HepG2 (cell line): ENCODE data around the gene NEDD8. TPM values are rescaled to one million over a fixed set of nuclear protein-coding genes. Genes with fewer than 3 reads are reported as not detected.

Source experiments
- ARNT2 ChIP-seq: sonication (generic); formaldehyde crosslinking; IDR thresholded peaks from 2 replicates; pipeline ENCODE4 v1.8.0; 2022; ENCODE audit warnings: mild to moderate bottlenecking, low read depth, missing genetic modification reagents, moderate library complexity
- HDAC2 ChIP-seq: sonication (generic); formaldehyde crosslinking; IDR thresholded peaks from 2 replicates; pipeline ENCODE4 v1.4.0; 2020; ENCODE audit warnings: missing genetic modification reagents
- HHEX ChIP-seq: IDR thresholded peaks from 2 replicates; pipeline ENCODE4 v1.6.1; 2016; ENCODE audit warnings: control low read depth
- HOXA9 ChIP-seq: sonication (generic); formaldehyde crosslinking; IDR thresholded peaks from 2 replicates; pipeline ENCODE4 v1.8.1; 2022; ENCODE audit warnings: missing genetic modification reagents, mild to moderate bottlenecking, moderate library complexity, borderline replicate concordance
- MIER3 ChIP-seq: IDR thresholded peaks from 2 replicates; pipeline ENCODE4 v1.6.1; 2016; ENCODE audit warnings: missing compliant biosample characterization, borderline replicate concordance
- ZFP36 ChIP-seq: fragments of 150-350 bp; IDR thresholded peaks from 2 replicates; pipeline ENCODE4 v1.6.1; 2018; ENCODE audit warnings: borderline replicate concordance, low read length, low read depth; ENCODE audit not compliant: partially characterized antibody
- ZNF569 ChIP-seq: sonication (generic); formaldehyde crosslinking; IDR thresholded peaks from 2 replicates; pipeline ENCODE4 v1.5.0; 2020; ENCODE audit warnings: mild to moderate bottlenecking, missing genetic modification reagents, moderate library complexity, borderline replicate concordance
- polyA plus RNA-seq, 8 experiments: library from polyadenylated mRNA; depleted of rRNA in 3 of 8; stranded (reverse) in 7 of 8; unstranded in 1 of 8; fragments of >200 nt; fragmentation: Illumina TruSeq in 4 of 8; extraction: Trizol in 4 of 8; gene quantifications; 2 replicates each; pipeline versions ENCODE4 v1.2.1 to v1.2.3, GENCODE V29; 2011 to 2016; ENCODE audit warnings: low read depth in 4 of 8, missing spikeins in 1 of 8, mixed read lengths in 1 of 8; ENCODE audit not compliant: insufficient read depth in 1 of 8
- total RNA-seq, 5 experiments: library from RNA; depleted of rRNA; stranded (reverse); fragments of >200 nt; fragmentation: Illumina TruSeq; extraction: Trizol; gene quantifications; 2 replicates each; pipeline ENCODE4 v1.2.3, GENCODE V29; 2016; ENCODE audit warnings: low read depth in 1 of 5
- TF ChIP-seq, protein P1 (sequence below): sonication (generic); formaldehyde crosslinking; IDR thresholded peaks from 2 replicates; pipeline ENCODE4 v1.5.1; 2020; ENCODE audit warnings: missing genetic modification reagents, mild to moderate bottlenecking, borderline replicate concordance
- TF ChIP-seq, protein P2 (sequence below): IDR thresholded peaks from 2 replicates; pipeline ENCODE4 v1.6.1; 2012; ENCODE audit warnings: low read depth, low read length, improper control_type of control experiment
- TF ChIP-seq, protein P3 (sequence below): sonication (generic); formaldehyde crosslinking; IDR thresholded peaks from 2 replicates; pipeline ENCODE4 v1.4.0; 2020; ENCODE audit warnings: missing genetic modification reagents, borderline replicate concordance
- TF ChIP-seq, protein P4 (sequence below): sonication (generic); formaldehyde crosslinking; IDR thresholded peaks from 2 replicates; pipeline ENCODE4 v1.4.0; 2020; ENCODE audit warnings: mild to moderate bottlenecking, missing genetic modification reagents

Gene NEDD8
- total and polyA plus RNA-seq, 2 of the 13 experiments (the other 11 are each of a cell fraction or from before 2014, with no cell fraction given), result 535 to 713 TPM

DNA sequence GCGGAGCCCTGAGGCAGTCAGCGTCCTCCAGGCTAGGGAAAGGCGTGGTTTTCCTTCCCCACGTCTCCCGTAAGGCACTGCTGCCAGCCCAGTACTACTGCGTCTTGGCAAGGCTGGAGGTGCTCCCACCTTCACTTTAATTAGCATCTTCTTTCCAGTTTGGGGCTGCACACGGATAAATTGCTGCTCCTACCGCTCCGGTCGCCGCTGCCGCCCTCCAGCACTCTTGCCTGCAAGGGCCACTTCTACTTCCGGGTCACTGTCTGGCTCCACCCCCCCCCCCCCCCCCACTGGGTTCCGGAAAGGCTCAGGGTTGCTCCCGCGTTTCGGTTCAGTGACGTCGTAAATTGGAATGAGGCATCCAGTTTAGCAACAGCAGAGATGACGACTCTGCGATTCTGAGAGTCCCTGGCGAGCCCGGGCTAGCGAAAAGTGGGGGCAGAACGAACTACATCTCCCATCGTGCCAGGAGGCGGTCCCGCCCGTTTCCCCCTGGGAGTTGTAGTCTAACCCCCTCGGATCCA lies at the start of gene NEDD8 (continued):
- TF ChIP-seq, protein P1, sequence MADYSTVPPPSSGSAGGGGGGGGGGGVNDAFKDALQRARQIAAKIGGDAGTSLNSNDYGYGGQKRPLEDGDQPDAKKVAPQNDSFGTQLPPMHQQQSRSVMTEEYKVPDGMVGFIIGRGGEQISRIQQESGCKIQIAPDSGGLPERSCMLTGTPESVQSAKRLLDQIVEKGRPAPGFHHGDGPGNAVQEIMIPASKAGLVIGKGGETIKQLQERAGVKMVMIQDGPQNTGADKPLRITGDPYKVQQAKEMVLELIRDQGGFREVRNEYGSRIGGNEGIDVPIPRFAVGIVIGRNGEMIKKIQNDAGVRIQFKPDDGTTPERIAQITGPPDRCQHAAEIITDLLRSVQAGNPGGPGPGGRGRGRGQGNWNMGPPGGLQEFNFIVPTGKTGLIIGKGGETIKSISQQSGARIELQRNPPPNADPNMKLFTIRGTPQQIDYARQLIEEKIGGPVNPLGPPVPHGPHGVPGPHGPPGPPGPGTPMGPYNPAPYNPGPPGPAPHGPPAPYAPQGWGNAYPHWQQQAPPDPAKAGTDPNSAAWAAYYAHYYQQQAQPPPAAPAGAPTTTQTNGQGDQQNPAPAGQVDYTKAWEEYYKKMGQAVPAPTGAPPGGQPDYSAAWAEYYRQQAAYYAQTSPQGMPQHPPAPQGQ, result no peak; the same call in 1 of the 2 replicates
- TF ChIP-seq HOXA9, result no peak
- TF ChIP-seq HDAC2 (CRISPR knock-in tag), result peak; percentile 4; the same call in 1 of the 2 replicates
- peak; percentile 26; the same call in 1 of the 2 replicates for TF ChIP-seq ARNT2 (CRISPR knock-in tag)
- peak; percentile 82; the same call in 1 of the 2 replicates for TF ChIP-seq ZNF569
- TF ChIP-seq, protein P2, sequence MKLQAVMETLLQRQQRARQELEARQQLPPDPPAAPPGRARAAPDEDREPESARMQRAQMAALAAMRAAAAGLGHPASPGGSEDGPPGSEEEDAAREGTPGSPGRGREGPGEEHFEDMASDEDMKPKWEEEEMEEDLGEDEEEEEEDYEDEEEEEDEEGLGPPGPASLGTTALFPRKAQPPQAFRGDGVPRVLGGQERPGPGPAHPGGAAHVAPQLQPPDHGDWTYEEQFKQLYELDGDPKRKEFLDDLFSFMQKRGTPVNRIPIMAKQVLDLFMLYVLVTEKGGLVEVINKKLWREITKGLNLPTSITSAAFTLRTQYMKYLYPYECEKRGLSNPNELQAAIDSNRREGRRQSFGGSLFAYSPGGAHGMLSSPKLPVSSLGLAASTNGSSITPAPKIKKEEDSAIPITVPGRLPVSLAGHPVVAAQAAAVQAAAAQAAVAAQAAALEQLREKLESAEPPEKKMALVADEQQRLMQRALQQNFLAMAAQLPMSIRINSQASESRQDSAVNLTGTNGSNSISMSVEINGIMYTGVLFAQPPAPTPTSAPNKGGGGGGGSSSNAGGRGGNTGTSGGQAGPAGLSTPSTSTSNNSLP, result peak; percentile 4; the same call in 1 of the 2 replicates
- TF ChIP-seq, protein P3, sequence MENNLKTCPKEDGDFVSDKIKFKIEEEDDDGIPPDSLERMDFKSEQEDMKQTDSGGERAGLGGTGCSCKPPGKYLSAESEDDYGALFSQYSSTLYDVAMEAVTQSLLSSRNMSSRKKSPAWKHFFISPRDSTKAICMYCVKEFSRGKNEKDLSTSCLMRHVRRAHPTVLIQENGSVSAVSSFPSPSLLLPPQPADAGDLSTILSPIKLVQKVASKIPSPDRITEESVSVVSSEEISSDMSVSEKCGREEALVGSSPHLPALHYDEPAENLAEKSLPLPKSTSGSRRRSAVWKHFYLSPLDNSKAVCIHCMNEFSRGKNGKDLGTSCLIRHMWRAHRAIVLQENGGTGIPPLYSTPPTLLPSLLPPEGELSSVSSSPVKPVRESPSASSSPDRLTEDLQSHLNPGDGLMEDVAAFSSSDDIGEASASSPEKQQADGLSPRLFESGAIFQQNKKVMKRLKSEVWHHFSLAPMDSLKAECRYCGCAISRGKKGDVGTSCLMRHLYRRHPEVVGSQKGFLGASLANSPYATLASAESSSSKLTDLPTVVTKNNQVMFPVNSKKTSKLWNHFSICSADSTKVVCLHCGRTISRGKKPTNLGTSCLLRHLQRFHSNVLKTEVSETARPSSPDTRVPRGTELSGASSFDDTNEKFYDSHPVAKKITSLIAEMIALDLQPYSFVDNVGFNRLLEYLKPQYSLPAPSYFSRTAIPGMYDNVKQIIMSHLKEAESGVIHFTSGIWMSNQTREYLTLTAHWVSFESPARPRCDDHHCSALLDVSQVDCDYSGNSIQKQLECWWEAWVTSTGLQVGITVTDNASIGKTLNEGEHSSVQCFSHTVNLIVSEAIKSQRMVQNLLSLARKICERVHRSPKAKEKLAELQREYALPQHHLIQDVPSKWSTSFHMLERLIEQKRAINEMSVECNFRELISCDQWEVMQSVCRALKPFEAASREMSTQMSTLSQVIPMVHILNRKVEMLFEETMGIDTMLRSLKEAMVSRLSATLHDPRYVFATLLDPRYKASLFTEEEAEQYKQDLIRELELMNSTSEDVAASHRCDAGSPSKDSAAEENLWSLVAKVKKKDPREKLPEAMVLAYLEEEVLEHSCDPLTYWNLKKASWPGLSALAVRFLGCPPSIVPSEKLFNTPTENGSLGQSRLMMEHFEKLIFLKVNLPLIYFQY (CRISPR knock-in tag), result no peak
- no peak for TF ChIP-seq ZFP36
- TF ChIP-seq, protein P4, sequence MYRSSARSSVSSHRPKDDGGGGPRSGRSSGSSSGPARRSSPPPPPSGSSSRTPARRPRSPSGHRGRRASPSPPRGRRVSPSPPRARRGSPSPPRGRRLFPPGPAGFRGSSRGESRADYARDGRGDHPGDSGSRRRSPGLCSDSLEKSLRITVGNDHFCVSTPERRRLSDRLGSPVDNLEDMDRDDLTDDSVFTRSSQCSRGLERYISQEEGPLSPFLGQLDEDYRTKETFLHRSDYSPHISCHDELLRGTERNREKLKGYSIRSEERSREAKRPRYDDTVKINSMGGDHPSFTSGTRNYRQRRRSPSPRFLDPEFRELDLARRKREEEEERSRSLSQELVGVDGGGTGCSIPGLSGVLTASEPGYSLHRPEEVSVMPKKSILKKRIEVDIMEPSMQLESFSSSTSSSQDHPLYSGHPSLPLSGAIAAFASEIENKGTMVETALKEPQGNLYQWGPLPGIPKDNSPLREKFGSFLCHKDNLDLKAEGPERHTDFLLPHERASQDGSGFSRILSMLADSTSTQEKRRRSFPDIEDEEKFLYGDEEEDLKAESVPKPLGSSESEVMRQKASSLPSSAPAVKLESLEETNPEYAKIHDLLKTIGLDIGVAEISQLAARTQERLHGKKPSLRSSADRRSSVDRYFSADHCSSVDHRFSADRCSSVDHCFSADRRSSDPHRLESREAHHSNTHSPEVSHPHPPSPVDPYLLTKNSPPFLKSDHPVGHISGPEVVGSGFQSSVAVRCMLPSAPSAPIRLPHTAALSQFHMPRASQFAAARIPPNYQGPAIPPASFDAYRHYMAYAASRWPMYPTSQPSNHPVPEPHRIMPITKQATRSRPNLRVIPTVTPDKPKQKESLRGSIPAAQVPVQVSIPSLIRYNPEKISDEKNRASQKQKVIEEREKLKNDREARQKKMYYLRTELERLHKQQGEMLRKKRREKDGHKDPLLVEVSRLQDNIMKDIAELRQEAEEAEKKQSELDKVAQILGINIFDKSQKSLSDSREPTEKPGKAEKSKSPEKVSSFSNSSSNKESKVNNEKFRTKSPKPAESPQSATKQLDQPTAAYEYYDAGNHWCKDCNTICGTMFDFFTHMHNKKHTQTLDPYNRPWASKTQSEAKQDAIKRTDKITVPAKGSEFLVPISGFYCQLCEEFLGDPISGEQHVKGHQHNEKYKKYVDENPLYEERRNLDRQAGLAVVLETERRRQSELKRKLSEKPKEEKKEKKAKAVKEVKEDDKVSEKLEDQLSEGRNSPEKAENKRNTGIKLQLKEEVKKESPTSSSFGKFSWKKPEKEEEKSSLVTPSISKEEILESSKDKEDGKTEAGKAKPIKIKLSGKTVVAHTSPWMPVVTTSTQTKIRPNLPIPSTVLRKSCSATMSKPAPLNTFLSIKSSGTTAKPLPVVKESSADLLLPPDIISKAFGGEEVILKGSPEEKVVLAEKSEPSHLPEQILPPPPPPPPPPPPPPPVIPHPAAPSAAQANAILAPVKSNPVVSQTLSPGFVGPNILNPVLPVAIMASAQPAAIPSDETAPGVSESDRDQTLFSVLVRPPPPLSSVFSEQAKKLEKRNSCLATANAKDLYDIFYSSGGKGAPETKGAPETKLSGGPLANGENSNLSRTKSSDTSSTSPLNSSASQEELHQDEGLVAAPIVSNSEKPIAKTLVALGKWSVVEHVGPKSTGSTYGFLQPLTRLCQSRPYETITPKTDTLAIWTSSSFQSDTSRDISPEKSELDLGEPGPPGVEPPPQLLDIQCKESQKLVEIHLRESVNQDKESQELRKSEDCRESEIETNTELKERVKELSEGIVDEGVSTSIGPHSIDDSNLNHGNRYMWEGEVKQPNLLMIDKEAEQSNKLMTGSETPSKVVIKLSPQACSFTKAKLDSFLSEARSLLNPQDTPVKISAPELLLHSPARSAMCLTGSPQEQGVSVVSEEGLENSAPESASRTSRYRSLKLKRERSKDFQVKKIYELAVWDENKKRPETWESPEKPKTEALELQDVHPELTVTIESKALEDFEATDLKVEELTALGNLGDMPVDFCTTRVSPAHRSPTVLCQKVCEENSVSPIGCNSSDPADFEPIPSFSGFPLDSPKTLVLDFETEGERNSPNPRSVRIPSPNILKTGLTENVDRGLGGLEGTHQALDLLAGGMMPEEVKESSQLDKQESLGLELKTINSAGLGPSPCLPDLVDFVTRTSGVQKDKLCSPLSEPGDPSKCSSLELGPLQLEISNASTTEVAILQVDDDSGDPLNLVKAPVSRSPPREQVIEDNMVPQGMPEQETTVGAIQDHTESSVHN (CRISPR knock-in tag), result no peak; the same call in 1 of the 2 replicates
- no peak; the same call in 1 of the 2 replicates for TF ChIP-seq MIER3 (CRISPR knock-in tag)
- no peak for TF ChIP-seq HHEX (CRISPR knock-in tag)
